ENCODE measurements around the gene HSPA1B. TPM values are rescaled to one million over a fixed set of nuclear protein-coding genes. Genes with fewer than 3 reads are reported as not detected.

HSPA1B gene
- total RNA-seq, 1 experiment from 2014 or later = 214 TPM

- Histone ChIP-seq H3K27ac (ENCODE audit: low read depth, low read length) (peak overlapping the region; percentile 98), H3K79me2 (ENCODE audit: insufficient read depth, low read length) (peaks cover 65% of the 10 kb centered on the region)
- intact Hi-C loops (cut with micrococcal nuclease) = no loop called here
Measured at GRCh38 chr6:31792090-31792374, 35.5 kb upstream of the HSPA1B start.

GRCh38 chr6:31792761-31793171 lies 34.8 kb upstream of the HSPA1B start:
- H3K79me2 ChIP-seq (ENCODE audit: insufficient read depth, low read length) = peaks cover 65% of the 10 kb centered on the region
- peaks cover 13 to 24% of the 10 kb centered on the region in 2 experiments; a peak in 3 of 4 replicates for H3K36me3 ChIP-seq (ENCODE audit: control insufficient read depth in 1 of 2, insufficient read depth in 2 of 2, low read length in 2 of 2)
- H3K9me3 ChIP-seq (ENCODE audit: control insufficient read depth in 1 of 2, insufficient read depth in 1 of 2, low read depth in 1 of 2, low read length in 2 of 2) = no peaks in the 10 kb centered on the region
- ChIA-PET RAD21 (ENCODE audit: low non-redundant PET in 1 of 2, low total read pairs in 2 of 2, uncharacterized antibody in 2 of 2, unreplicated experiment in 2 of 2) (interaction anchor here in 1 of 2 experiments (0.8 kb wide), 1 partner anchor 17 kb away, joined by 3 read pairs; no protein-coding TSS in a partner anchor), POLR2A (interaction anchor here (2.1 kb wide), 1 partner anchor 35 kb away, joined by 6 read pairs; the partner anchor contains the start of gene HSPA1B), CTCF (no interaction called here)
- H4K20me1 ChIP-seq (ENCODE audit: insufficient read depth) = 0 out of 2 replicates have a peak, but pooled peaks cover 5% of the 10 kb centered on the region
- peak overlapping the region; percentile 59 for H3K9ac ChIP-seq (ENCODE audit: low read length)
- intact Hi-C loops (cut with micrococcal nuclease) = no loop called here
- no peaks in the 10 kb centered on the region for H3K27me3 ChIP-seq (ENCODE audit: insufficient read depth, low read length)
- ATAC-seq (peak; percentile 57), DNase-seq (ENCODE audit: low read depth, low spot score) (peak; percentile 81)
- peak overlapping the region; percentile 99 for H3K4me2 ChIP-seq (ENCODE audit: low read length)
- H3K4me1 ChIP-seq (ENCODE audit: control insufficient read depth in 1 of 2, insufficient read depth in 2 of 2, low read length in 2 of 2) = peaks cover 24 to 45% of the 10 kb centered on the region in 2 experiments
- peak overlapping the region; percentile 98 for H3K27ac ChIP-seq (ENCODE audit: low read depth, low read length)
- BruUV-seq (replicated peaks) = no TSS peak
- H3K4me3 ChIP-seq (replicated peaks in 1 of 2; ENCODE audit: low read depth in 1 of 2, low read length in 2 of 2) = peak overlapping the region; percentile 51 to 93
- H2AFZ ChIP-seq (ENCODE audit: low read depth, low read length, poor library complexity, severe bottlenecking) = no peak overlapping the region
- no peaks in the 10 kb centered on the region for H3K9me2 ChIP-seq (ENCODE audit: insufficient read depth)
- TF ChIP-seq, protein P1, sequence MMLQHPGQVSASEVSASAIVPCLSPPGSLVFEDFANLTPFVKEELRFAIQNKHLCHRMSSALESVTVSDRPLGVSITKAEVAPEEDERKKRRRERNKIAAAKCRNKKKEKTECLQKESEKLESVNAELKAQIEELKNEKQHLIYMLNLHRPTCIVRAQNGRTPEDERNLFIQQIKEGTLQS (IDR thresholded peaks at IDR 0.05) = no peak
- TF ChIP-seq REST (IDR thresholded peaks at IDR 0.05; ENCODE audit: low read depth) (no peak), POLR2AphosphoS5 (IDR thresholded peaks at IDR 0.05; ENCODE audit: low read depth, low read length) (peak; percentile 83), EGR1 (IDR thresholded peaks at IDR 0.05; ENCODE audit: low read depth) (no peak), SP1 (IDR thresholded peaks at IDR 0.05; ENCODE audit: low read depth) (peak; percentile 55; the same call in 1 of the 2 replicates), ZFX (IDR thresholded peaks at IDR 0.05) (no peak), POLR2A (IDR thresholded peaks at IDR 0.05; ENCODE audit: borderline replicate concordance, extremely low read depth, insufficient read depth, insufficient read length) (no peak), EZH2phosphoT487 (IDR thresholded peaks at IDR 0.05; ENCODE audit: borderline replicate concordance) (no peak)
- TF ChIP-seq, protein P2, sequence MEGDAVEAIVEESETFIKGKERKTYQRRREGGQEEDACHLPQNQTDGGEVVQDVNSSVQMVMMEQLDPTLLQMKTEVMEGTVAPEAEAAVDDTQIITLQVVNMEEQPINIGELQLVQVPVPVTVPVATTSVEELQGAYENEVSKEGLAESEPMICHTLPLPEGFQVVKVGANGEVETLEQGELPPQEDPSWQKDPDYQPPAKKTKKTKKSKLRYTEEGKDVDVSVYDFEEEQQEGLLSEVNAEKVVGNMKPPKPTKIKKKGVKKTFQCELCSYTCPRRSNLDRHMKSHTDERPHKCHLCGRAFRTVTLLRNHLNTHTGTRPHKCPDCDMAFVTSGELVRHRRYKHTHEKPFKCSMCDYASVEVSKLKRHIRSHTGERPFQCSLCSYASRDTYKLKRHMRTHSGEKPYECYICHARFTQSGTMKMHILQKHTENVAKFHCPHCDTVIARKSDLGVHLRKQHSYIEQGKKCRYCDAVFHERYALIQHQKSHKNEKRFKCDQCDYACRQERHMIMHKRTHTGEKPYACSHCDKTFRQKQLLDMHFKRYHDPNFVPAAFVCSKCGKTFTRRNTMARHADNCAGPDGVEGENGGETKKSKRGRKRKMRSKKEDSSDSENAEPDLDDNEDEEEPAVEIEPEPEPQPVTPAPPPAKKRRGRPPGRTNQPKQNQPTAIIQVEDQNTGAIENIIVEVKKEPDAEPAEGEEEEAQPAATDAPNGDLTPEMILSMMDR (IDR thresholded peaks at IDR 0.05 in 2 of 3, conservative IDR thresholded peaks at IDR 0.05 in 1 of 3; ENCODE audit: borderline replicate concordance in 1 of 3, insufficient read depth in 1 of 3, low read depth in 2 of 3, low read length in 2 of 3) = no peak

More at GRCh38 chr6:31792090-31792374, 35.5 kb upstream of the HSPA1B start:
- 0 out of 2 replicates have a peak, but pooled peaks cover 5% of the 10 kb centered on the region for H4K20me1 ChIP-seq (ENCODE audit: insufficient read depth)
- H3K27me3 ChIP-seq (ENCODE audit: insufficient read depth, low read length) = no peaks in the 10 kb centered on the region
- TF ChIP-seq EGR1 (IDR thresholded peaks at IDR 0.05; ENCODE audit: low read depth) (no peak), SP1 (IDR thresholded peaks at IDR 0.05; ENCODE audit: low read depth) (no peak), TCF7L2 (IDR thresholded peaks at IDR 0.05; ENCODE audit: borderline replicate concordance, extremely low read depth, insufficient read depth, insufficient read length) (no peak)
- TF ChIP-seq, protein P1 (IDR thresholded peaks at IDR 0.05) = no peak
- ATAC-seq (no peak), DNase-seq (ENCODE audit: low read depth, low spot score) (no peak)
- POLR2A ChIA-PET = interaction anchor here (1.9 to 2.1 kb wide), 2 partner anchors 35 to 47 kb away, joined by 6 read pairs; partner anchors contain the start of gene HSPA1B
- H3K9me3 ChIP-seq (ENCODE audit: control insufficient read depth in 1 of 2, insufficient read depth in 1 of 2, low read depth in 1 of 2, low read length in 2 of 2) = no peaks in the 10 kb centered on the region
- H3K4me2 ChIP-seq (ENCODE audit: low read length) = peak overlapping the region; percentile 99
- peaks cover 17 to 24% of the 10 kb centered on the region in 2 experiments; a peak in 3 of 4 replicates for H3K36me3 ChIP-seq (ENCODE audit: control insufficient read depth in 1 of 2, insufficient read depth in 2 of 2, low read length in 2 of 2)
- RAD21 ChIA-PET (ENCODE audit: low non-redundant PET in 1 of 2, low total read pairs in 2 of 2, uncharacterized antibody in 2 of 2, unreplicated experiment in 2 of 2) = no interaction called here
- peak overlapping the region; percentile 59 for H3K9ac ChIP-seq (ENCODE audit: low read length)
- H3K4me1 ChIP-seq (ENCODE audit: control insufficient read depth in 1 of 2, insufficient read depth in 2 of 2, low read length in 2 of 2) = peaks cover 24 to 45% of the 10 kb centered on the region in 2 experiments
- H3K9me2 ChIP-seq (ENCODE audit: insufficient read depth) = no peaks in the 10 kb centered on the region
- H3K4me3 ChIP-seq (replicated peaks in 1 of 2; ENCODE audit: low read depth in 1 of 2, low read length in 2 of 2) = peak overlapping the region; percentile 51 to 93
- BruUV-seq (replicated peaks) = no TSS peak
- H2AFZ ChIP-seq (ENCODE audit: low read depth, low read length, poor library complexity, severe bottlenecking) = no peak overlapping the region
- CTCF ChIA-PET = interaction anchor here (1.2 to 1.8 kb wide), 3 partner anchors 19 to 33 kb away, joined by 3 to 9 read pairs (median 7); no protein-coding TSS in a partner anchor
